Fibroblast of skin of left biceps (primary cell): ENCODE measurements around the gene KIAA1755.

Source experiments
- DNase-seq, 2 experiments: peaks; one replicate each; pipeline ENCODE4 v3.0.0-alpha.2; 2013; ENCODE audit warnings: low read depth in 2 of 2

KIAA1755 gene

GRCh38 chr20:38238829-38239228, 21.7 kb downstream of the KIAA1755 start:
- no peak for DNase-seq

GRCh38 chr20:38237381-38237780, 23.2 kb downstream of the KIAA1755 start:
- no peak for DNase-seq

GRCh38 chr20:38231531-38232121, 28.9 kb downstream of the KIAA1755 start:
- no peak for DNase-seq

DNA sequence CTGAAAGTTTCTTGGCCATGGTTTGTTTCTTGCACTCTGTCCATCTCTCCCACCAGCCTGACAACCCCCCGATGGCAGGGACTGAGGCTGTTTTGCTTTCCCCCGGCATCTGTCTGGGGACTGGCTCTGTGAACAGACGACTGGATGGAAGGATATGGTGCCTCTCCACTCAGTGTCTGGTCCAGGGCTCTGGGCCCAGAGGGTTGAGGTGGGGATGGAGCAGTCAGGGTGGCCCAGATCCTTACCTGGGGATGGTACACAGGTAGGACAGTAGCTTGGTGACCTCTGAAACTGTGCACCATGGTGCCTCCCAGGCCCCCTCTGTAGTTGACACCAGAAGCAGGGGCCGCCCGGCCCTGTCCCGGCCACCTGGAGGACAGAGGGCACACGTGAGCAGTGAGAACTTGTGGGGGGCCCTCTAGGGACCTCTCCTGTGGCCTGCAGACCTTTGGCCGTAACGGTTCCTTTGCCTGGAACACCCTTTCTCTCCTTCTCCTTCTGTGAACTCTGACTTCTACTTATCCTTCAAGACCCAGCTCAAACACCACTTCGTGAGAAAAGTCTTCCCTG, 29.5 kb downstream of the KIAA1755 start:
- DNase-seq: no peak

- no peak for DNase-seq
Measured at GRCh38 chr20:38230253-38230551, 30.3 kb downstream of the KIAA1755 start.

DNA sequence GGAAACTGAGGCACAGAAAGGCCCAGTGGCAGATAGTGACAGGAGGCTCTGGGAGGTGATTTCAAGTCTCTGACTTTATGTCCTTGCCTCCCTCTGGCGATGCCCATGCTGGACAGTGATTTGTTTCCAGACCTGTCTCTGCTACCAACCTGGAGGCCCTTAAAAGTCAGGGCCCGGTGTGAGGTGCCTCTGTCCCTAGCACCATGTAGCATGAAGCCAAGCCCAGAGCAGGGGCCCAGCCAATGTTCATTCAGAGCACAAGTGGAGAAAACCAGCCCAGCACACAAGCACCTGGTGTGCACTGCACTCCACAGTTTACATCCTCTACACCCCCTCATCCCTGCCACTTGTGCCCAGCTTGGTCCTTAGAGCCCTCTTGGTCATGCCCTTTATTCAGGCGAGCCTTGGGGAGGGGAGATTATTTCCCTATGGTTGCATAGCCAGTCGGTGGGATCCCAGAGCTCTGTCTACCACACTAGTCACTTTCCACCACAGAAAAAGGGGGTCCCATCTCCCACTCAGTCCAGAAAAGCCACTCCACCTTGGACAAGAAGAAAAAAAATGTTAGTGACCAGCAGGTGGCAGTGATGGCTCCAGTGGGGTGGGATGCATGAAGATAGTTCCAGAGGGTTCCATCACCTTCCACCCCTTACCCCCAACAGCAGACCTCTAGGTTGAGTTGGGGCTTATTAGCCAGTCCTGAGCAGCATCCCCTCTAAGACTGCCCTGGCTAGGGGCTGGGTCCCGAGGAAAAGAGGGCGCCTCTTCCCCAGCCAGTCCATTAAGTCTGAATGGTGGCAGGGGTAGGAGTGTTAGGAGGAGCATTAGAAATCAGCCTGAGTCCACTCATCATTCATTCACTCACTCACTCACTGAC, 30.9 kb downstream of the KIAA1755 start:
- DNase-seq: no peak

DNA sequence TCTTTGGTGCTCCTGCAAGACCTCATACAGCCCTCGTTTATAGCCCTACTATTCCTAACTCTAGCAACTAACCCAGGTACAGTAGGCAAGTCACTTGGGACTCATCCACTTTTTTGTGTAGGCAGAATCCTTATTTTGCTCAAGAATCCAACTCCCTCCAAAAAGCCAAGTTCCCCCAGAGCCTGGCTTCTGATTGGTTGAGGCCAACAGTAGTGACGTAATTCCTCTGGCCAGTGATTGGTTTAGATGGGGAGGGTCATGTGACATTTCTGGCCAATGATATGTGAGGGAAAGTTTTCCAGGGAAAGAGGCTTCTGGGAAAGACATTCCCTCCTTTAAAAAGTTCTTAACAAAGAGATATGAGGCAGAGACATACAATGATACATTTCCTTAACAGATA, 32.1 kb downstream of the KIAA1755 start:
- no peak for DNase-seq

DNA sequence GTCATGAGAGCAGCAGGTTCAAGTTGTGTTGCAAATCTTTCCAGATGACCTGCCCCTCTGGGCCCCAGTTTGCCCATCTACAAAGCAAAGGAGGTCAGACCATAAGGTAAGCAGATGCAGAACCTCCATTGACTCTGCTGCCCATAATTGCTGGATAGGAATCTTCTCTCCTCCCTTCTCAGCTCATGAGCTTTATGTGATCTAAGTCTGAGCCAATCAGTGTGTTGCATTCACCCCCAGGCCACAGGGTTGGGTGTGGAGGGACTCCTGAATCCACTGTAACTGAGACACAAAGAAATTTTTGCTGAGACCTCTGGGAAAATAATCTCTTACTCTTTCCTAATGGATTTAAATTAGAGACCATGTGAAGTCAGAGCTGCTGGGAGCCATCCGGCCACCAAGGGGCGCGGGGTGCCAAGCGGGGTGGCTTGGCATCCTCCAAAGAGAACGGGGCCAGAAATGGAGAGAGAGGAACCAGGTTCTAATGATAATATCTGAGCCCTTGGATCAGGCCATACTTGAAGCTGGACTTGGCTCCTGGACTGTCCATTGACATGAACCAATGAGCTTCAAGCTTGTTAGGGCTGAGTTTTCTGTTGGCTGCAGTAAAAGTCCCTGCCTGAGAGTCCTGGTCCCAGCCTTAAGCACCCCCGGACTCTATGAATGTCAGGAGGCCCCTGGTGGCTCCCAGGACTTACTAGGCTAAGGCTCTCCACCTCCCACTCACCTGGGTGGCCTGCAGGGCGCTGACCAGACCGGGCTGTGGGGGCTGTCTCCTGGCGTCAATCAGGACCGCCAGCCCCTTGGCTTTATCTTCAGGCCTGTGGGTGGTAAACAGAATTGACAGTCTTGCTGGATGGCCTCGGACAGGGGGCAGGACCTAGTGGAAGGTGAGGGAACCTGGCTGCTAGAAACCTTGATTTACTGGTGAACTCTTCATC, 32.8 kb downstream of the KIAA1755 start:
- DNase-seq: no peak

DNA sequence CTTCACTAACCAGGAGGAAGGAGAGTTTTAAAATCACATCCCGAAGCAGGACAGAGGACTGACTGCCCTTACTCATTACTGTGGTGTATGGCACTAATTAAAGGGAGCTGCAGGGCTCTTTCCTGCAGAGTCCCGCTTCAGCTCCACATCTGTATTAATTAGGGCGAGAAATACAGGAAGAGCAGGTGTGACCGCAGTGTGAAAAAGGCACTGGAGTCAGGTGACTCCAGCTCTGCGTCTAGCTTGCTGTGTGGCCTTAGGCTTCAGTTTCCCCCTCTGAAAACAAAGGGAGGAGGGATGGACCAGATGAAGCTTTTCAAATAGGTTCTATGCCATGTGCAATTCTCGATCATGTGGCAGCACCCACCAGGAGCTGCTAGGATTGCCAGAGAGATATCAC, 34.0 kb downstream of the KIAA1755 start:
- DNase-seq: no peak

DNA sequence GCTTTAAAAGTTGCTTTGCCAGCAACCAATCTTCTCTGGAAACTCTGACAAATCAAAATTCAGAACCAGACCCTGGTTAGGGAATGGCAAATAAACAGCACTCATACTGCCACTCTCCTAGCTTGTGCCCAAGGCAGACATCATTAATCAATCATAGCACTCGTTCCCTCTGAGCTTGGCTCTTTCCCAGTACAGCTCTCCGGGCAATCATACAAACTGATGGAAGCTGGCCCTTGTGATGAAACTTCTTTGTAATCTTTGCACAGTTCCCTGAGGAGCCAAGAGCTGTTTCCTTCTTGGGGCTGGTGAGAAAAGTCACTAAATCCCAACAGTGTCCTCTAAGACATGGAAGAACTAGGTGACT, 34.7 kb downstream of the KIAA1755 start:
- DNase-seq: no peak

GRCh38 chr20:38225240-38225899, 35.2 kb downstream of the KIAA1755 start:
- DNase-seq: no peak

GRCh38 chr20:38224531-38224930, 36.0 kb downstream of the KIAA1755 start:
- DNase-seq: no peak

GRCh38 chr20:38223743-38224100, 36.8 kb downstream of the KIAA1755 start:
- no peak for DNase-seq

GRCh38 chr20:38222923-38223742, 37.4 kb downstream of the KIAA1755 start:
- no peak for DNase-seq

- no peak for DNase-seq
Measured at GRCh38 chr20:38222231-38222922, 38.2 kb downstream of the KIAA1755 start.

DNA sequence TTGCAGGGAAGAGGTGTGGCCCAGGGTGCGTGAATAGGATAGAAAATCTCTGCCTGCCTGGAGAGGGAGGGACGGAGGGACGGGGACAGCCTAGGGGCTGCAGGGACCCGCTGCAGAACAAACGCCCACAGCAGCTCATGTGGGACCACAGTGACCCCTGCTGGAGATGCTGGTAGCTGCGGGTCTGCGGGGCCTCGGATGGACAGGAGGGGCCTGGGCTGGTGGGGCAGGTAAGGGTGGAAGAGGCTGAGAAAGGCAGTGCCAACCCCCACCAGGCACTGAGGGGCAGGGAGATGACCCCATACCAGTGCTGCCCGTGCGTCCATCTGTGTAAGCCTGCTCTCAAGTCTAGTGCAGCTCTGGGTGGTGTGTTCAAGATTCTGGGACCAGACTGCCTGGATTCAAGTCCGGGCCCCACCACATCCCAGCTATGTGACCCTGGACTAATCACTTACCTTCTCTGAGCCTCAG, 39.4 kb downstream of the KIAA1755 start:
- DNase-seq: peak in 1 of 2 experiments; percentile 13

DNA sequence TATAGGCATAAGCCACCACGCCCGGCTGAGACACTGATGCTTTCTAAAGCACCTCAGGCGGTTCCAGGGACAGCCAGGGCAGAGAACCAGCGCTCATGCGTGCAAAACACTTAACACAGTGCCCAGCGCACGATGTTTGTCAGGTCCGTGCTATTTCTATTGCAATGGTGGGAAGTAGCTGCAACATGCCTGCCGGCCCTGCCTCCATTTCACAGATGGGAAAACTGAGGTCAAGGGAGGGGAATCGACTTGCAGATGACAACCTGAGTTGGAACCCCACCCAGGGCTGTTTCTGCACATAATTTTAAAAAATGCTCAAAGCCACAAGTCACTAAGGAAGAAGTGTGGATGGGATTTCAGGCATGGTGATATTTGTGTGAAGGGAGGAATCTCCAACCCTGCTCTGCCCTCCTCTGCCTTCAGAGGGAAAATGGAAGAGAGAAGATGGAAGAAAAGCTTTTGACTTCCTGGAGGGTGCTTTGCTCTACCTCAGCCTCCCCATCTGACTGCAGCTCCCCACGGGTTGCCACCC, 39.9 kb downstream of the KIAA1755 start:
- DNase-seq: no peak

DNA sequence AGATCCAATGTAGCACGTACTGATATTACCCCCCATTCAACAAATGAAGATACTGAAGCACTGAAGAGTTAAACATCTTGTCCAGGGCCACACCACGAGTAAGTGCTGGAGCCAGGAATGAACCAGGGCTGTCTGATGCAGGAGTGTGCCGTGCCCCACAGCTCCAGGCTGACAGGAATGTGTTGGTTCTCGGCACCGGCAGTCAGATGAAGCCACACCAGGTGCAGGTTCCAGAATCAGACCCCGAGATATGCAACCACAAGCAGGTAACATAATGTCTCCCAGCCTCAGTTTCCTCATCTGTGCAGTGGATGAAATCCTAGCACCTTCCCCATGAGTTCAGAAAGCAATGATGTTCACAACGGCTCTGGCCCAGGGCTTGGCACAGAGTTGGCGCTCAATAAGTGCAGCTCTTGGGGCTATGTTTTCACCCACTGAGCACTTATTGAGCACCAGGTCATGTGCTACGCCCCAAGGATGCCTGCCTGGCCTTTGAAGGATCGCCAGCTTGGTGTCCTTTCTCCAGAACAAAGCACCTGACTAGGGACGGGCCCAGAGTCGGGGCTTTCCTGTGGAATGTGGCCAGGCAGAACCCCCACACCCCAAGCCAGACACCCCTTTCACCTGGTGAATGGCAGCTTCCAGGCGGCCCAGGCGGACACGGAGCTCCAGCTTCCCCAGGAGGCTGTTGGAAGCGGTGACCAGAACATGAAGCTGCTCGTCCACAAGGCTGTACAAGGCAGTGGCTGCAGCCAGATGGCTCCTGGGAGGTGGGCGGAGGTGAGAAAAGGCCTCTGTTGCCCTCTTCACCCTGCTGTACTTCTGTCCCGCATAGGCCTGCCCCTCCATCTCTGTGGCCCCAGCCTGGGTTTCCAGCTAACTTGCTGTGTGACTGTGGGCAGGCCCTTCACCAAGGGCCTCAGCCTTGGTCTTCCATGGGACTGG, 41.3 kb downstream of the KIAA1755 start:
- no peak for DNase-seq

DNA sequence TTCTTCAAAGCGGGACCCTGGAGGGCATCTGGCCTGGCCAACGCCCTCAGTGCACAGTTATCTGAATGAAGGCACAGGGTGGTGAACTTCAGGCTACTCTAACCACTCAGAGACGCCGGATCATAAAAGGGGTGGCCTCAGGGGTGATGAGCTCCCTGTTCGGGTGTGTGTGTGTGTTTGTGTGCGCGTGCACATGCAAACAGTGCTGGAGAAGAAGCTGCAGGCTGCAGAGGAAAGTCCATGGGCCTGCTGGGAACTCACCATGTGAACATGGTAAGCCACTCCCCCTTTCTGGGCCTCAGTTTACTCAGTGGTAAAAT, 42.0 kb downstream of the KIAA1755 start:
- DNase-seq: no peak
